Neutrophil (primary cell): ENCODE data around the gene BNC2.

Source experiments
- H3K27ac ChIP-seq: fragments of 200-600 bp; sonication (generic); 2 replicates; pipeline ENCODE4 v1.5.1; 2016; ENCODE audit warnings: mild to moderate bottlenecking, moderate library complexity
- H3K27me3 ChIP-seq: fragments of 200-600 bp; sonication (generic); 2 replicates; pipeline ENCODE4 v1.6.0; 2016; ENCODE audit warnings: mild to moderate bottlenecking
- H3K36me3 ChIP-seq: fragments of 200-600 bp; sonication (generic); 2 replicates; pipeline ENCODE4 v1.5.1; 2017
- H3K4me1 ChIP-seq, 2 experiments: fragments of 200-600 bp in 1 of 2; sonication (generic) in 1 of 2; 1 replicate in 1 of 2; 2 replicates in 1 of 2; pipeline versions ENCODE4 v1.5.1 to v1.6.1; 2013 to 2016; ENCODE audit warnings: low read depth in 1 of 2, low read length in 1 of 2, mild to moderate bottlenecking in 1 of 2, moderate library complexity in 1 of 2; ENCODE audit not compliant: control insufficient read depth in 1 of 2, insufficient read depth in 1 of 2
- H3K4me3 ChIP-seq, 2 experiments: fragments of 200-600 bp in 1 of 2; sonication (generic) in 1 of 2; 1 replicate in 1 of 2; 2 replicates in 1 of 2; pipeline ENCODE4 v1.5.1; 2013 to 2016; ENCODE audit warnings: low read depth in 1 of 2, low read length in 1 of 2, mild to moderate bottlenecking in 1 of 2, moderate library complexity in 1 of 2
- H3K9me3 ChIP-seq: fragments of 200-600 bp; sonication (generic); 2 replicates; pipeline ENCODE4 v1.5.1; 2016
- TF ChIP-seq, protein P1 (sequence below): fragments of 200-600 bp; sonication (generic); IDR thresholded peaks from 2 replicates; pipeline ENCODE4 v1.5.1; 2016; ENCODE audit warnings: antibody characterized with exemption

Gene BNC2

GRCh38 chr9:16828340-16829281 lies 41.9 kb downstream of the BNC2 start:
- no peaks in the 10 kb centered on the region for H3K36me3 ChIP-seq
- H3K4me3 ChIP-seq: no peak overlapping the region
- H3K27ac ChIP-seq: no peak overlapping the region
- H3K27me3 ChIP-seq: peaks cover 48% of the 10 kb centered on the region
- no peaks in the 10 kb centered on the region for H3K4me1 ChIP-seq
- H3K9me3 ChIP-seq: no peaks in the 10 kb centered on the region
- TF ChIP-seq, protein P1, sequence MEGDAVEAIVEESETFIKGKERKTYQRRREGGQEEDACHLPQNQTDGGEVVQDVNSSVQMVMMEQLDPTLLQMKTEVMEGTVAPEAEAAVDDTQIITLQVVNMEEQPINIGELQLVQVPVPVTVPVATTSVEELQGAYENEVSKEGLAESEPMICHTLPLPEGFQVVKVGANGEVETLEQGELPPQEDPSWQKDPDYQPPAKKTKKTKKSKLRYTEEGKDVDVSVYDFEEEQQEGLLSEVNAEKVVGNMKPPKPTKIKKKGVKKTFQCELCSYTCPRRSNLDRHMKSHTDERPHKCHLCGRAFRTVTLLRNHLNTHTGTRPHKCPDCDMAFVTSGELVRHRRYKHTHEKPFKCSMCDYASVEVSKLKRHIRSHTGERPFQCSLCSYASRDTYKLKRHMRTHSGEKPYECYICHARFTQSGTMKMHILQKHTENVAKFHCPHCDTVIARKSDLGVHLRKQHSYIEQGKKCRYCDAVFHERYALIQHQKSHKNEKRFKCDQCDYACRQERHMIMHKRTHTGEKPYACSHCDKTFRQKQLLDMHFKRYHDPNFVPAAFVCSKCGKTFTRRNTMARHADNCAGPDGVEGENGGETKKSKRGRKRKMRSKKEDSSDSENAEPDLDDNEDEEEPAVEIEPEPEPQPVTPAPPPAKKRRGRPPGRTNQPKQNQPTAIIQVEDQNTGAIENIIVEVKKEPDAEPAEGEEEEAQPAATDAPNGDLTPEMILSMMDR: no peak

DNA sequence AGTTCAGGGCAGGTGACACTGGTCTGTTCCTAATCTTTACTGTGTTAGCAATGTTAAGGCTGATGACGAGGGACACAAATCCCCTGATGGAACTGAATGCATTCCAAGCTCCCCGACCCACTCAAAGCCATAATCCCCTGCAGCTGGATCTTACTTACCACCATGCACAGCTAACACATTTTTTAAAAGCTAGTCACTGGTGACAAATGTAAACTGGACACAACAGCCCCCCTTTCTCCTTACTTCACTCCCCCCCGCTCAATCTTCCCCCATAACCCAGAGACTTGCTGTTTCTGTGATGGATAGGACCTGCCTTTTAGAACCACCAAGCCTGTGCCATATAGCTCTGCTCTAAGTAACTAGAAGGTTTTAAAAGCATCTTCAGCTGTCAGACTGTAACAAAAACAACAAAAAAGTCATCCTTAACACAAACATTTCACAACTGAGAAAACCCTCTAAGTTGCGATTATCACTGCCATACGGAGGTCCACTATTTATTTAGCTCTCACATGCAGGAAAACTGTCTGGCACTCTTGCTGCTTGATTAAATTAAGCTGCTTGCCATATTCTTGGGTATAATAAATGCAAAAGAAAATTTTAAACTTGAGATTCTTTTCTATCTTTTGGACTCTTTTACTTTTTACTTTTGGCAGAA lies 44.4 kb downstream of the BNC2 start:
- Histone ChIP-seq H3K27me3 (peaks cover 48% of the 10 kb centered on the region), H3K9me3 (no peaks in the 10 kb centered on the region), H3K4me1 (no peaks in the 10 kb centered on the region), H3K4me3 (no peak overlapping the region), H3K36me3 (no peaks in the 10 kb centered on the region), H3K27ac (no peak overlapping the region)
- TF ChIP-seq, protein P1: no peak

DNA sequence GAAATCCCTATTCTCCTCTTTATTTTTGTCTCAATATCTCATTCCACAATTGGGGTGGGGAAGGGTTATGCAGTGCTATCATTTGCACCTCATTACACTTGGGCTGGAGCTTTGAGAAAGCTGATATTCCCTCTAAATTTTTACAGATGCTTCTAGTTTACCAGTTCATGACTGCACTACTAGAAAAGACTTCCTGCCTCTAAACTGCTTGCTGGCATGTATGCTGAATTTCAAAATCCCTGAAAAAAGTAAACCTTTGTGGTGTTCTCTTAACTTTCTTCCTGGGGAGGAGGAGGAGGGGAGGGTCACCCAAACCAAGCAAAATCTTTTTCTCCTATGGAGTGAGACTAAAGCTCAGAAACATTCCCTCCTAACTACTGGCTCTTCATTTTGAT lies 45.1 kb downstream of the BNC2 start:
- Histone ChIP-seq H3K9me3 (no peaks in the 10 kb centered on the region), H3K27me3 (peaks cover 44% of the 10 kb centered on the region), H3K27ac (no peak overlapping the region), H3K4me1 (no peaks in the 10 kb centered on the region), H3K36me3 (no peaks in the 10 kb centered on the region), H3K4me3 (no peak overlapping the region)
- TF ChIP-seq, protein P1: no peak

- Histone ChIP-seq H3K4me1 (no peaks in the 10 kb centered on the region), H3K36me3 (no peaks in the 10 kb centered on the region), H3K27me3 (peaks cover 38% of the 10 kb centered on the region), H3K4me3 (no peak overlapping the region), H3K27ac (no peak overlapping the region), H3K9me3 (no peaks in the 10 kb centered on the region)
- TF ChIP-seq, protein P1: no peak
Observed at GRCh38 chr9:16824545-16825330, 45.7 kb downstream of the BNC2 start.

GRCh38 chr9:16823906-16824305 lies 46.6 kb downstream of the BNC2 start:
- H3K4me1 ChIP-seq: no peaks in the 10 kb centered on the region
- no peaks in the 10 kb centered on the region for H3K36me3 ChIP-seq
- H3K27ac ChIP-seq: no peak overlapping the region
- H3K9me3 ChIP-seq: no peaks in the 10 kb centered on the region
- no peak overlapping the region for H3K4me3 ChIP-seq
- peaks cover 30% of the 10 kb centered on the region for H3K27me3 ChIP-seq
- TF ChIP-seq, protein P1: no peak
